Fibroblast of skin of abdomen (primary cell): ENCODE measurements around the gene SLC17A1.

Experiments used
- DNase-seq: peaks from one replicate; pipeline ENCODE4 v3.0.0-alpha.2; 2013

Gene SLC17A1

GRCh38 chr6:25832307-25832662 is 433 bp upstream of the SLC17A1 start:
- DNase-seq, result no peak

- no peak for DNase-seq
Observed at GRCh38 chr6:25830458-25830857, 1.4 kb downstream of the SLC17A1 start.

GRCh38 chr6:25829375-25829774 is 2.5 kb downstream of the SLC17A1 start:
- DNase-seq, result no peak

GRCh38 chr6:25821341-25821740 is 10.5 kb downstream of the SLC17A1 start:
- no peak for DNase-seq

GRCh38 chr6:25816252-25816651 is 15.6 kb downstream of the SLC17A1 start:
- no peak for DNase-seq

GRCh38 chr6:25815194-25815593 is 16.7 kb downstream of the SLC17A1 start:
- DNase-seq, result no peak

- DNase-seq, result no peak
Observed at GRCh38 chr6:25804804-25805203, 27.0 kb downstream of the SLC17A1 start.

- no peak for DNase-seq
Observed at GRCh38 chr6:25801436-25801835, 30.4 kb downstream of the SLC17A1 start.

GRCh38 chr6:25794784-25795183 is 37.1 kb downstream of the SLC17A1 start:
- DNase-seq, result no peak

GRCh38 chr6:25793970-25794369 is 37.9 kb downstream of the SLC17A1 start:
- no peak for DNase-seq

- DNase-seq, result no peak
Observed at GRCh38 chr6:25792016-25792415, 39.8 kb downstream of the SLC17A1 start.

- DNase-seq, result no peak
Observed at GRCh38 chr6:25789475-25789874, 42.4 kb downstream of the SLC17A1 start.

- DNase-seq, result peak; percentile 17
Observed at GRCh38 chr6:25788305-25788922, 43.4 kb downstream of the SLC17A1 start.

GRCh38 chr6:25787428-25787827 is 44.4 kb downstream of the SLC17A1 start:
- DNase-seq, result no peak

- DNase-seq, result no peak
Observed at GRCh38 chr6:25781134-25781533, 50.7 kb downstream of the SLC17A1 start.

- DNase-seq, result no peak
Observed at GRCh38 chr6:25777856-25778649, 53.8 kb downstream of the SLC17A1 start.

GRCh38 chr6:25777031-25777430 is 54.8 kb downstream of the SLC17A1 start:
- DNase-seq, result no peak

GRCh38 chr6:25774120-25774715 is 57.6 kb downstream of the SLC17A1 start:
- no peak for DNase-seq

GRCh38 chr6:25769983-25770382 is 61.9 kb downstream of the SLC17A1 start:
- DNase-seq, result no peak

- no peak for DNase-seq
Observed at GRCh38 chr6:25768566-25768965, 63.3 kb downstream of the SLC17A1 start.

- no peak for DNase-seq
Observed at GRCh38 chr6:25764611-25765010, 67.2 kb downstream of the SLC17A1 start.

GRCh38 chr6:25757936-25758642 is 73.8 kb downstream of the SLC17A1 start:
- no peak for DNase-seq
